Measurements from ENCODE around the gene PSMG3.
"Not testable (repeated sequence)": the region's sequence is repeated elsewhere in the genome, so short reads cannot be mapped to it uniquely, and the experiment has no call there.

Gene PSMG3

GRCh38 chr7:1597066-1597760 lies 27.4 kb upstream of the PSMG3 start:
- DNase-seq (ENCODE audit: low read depth in 2 of 2) = no peak

GRCh38 chr7:1596181-1597043 lies 26.6 kb upstream of the PSMG3 start:
- DNase-seq (ENCODE audit: low read depth in 2 of 2) = no peak

- DNase-seq (ENCODE audit: low read depth in 2 of 2) = no peak
Observed at GRCh38 chr7:1595636-1596035, 25.8 kb upstream of the PSMG3 start.

- no peak for DNase-seq (ENCODE audit: low read depth in 2 of 2)
Observed at GRCh38 chr7:1595027-1595426, 25.2 kb upstream of the PSMG3 start.

- DNase-seq (ENCODE audit: low read depth in 2 of 2) = no peak
Observed at GRCh38 chr7:1593904-1594421, 24.1 kb upstream of the PSMG3 start.

- no peak for DNase-seq (ENCODE audit: low read depth in 2 of 2)
Observed at GRCh38 chr7:1593091-1593866, 23.4 kb upstream of the PSMG3 start.

- no peak for DNase-seq (ENCODE audit: low read depth in 2 of 2)
Observed at GRCh38 chr7:1592299-1592871, 22.6 kb upstream of the PSMG3 start.

- DNase-seq (ENCODE audit: low read depth in 2 of 2) = no peak
Observed at GRCh38 chr7:1591876-1592275, 22.0 kb upstream of the PSMG3 start.

- DNase-seq (ENCODE audit: low read depth in 2 of 2) = no peak
Observed at GRCh38 chr7:1591396-1591795, 21.6 kb upstream of the PSMG3 start.

GRCh38 chr7:1590887-1591286 lies 21.1 kb upstream of the PSMG3 start:
- no peak for DNase-seq (ENCODE audit: low read depth in 2 of 2)

GRCh38 chr7:1590476-1590875 lies 20.6 kb upstream of the PSMG3 start:
- no peak for DNase-seq (ENCODE audit: low read depth in 2 of 2)

GRCh38 chr7:1588978-1589377 lies 19.1 kb upstream of the PSMG3 start:
- no peak for DNase-seq (ENCODE audit: low read depth in 2 of 2)

GRCh38 chr7:1587738-1588137 lies 17.9 kb upstream of the PSMG3 start:
- DNase-seq (ENCODE audit: low read depth in 2 of 2) = no peak

- DNase-seq (ENCODE audit: low read depth in 2 of 2) = no peak
Observed at GRCh38 chr7:1586827-1587705, 17.2 kb upstream of the PSMG3 start.

- DNase-seq (ENCODE audit: low read depth in 2 of 2) = no peak
Observed at GRCh38 chr7:1586126-1586826, 16.4 kb upstream of the PSMG3 start.

GRCh38 chr7:1585142-1585981 lies 15.5 kb upstream of the PSMG3 start:
- DNase-seq (ENCODE audit: low read depth in 2 of 2) = no peak

- no peak for DNase-seq (ENCODE audit: low read depth in 2 of 2)
Observed at GRCh38 chr7:1584700-1585099, 14.9 kb upstream of the PSMG3 start.

- not testable (repeated sequence) for DNase-seq (ENCODE audit: low read depth in 2 of 2)
Observed at GRCh38 chr7:1583241-1583930, 13.6 kb upstream of the PSMG3 start.

All from stimulated activated CD8-positive, alpha-beta memory T cell treated with anti-CD3 and anti-CD28 coated beads, Interleukin-2, amount 100 ng/mL, for 1 hour (primary cell).